ENCODE data around the gene LHFPL3.

Gene LHFPL3

GRCh38 chr7:104299777-104300176 is 28.6 kb upstream of the LHFPL3 start:
- no peak for TF ChIP-seq CTCF (conservative IDR thresholded peaks at IDR 0.05)
- no peak overlapping the region for H3K27ac ChIP-seq

GRCh38 chr7:104306793-104307192 is 21.6 kb upstream of the LHFPL3 start:
- no peak for TF ChIP-seq CTCF (conservative IDR thresholded peaks at IDR 0.05)
- H3K27ac ChIP-seq, result no peak overlapping the region

- no peak overlapping the region for H3K27ac ChIP-seq
- no peak for TF ChIP-seq CTCF (conservative IDR thresholded peaks at IDR 0.05)
These were observed 10.3 kb upstream of the LHFPL3 start for GRCh38 chr7:104317948-104318629.

- no peak for TF ChIP-seq CTCF (conservative IDR thresholded peaks at IDR 0.05)
- H3K27ac ChIP-seq, result no peak overlapping the region
These were observed 869 bp upstream of the LHFPL3 start for GRCh38 chr7:104327534-104327933.

GRCh38 chr7:104327938-104328295 is 486 bp upstream of the LHFPL3 start:
- no peak for TF ChIP-seq CTCF (conservative IDR thresholded peaks at IDR 0.05)
- no peak overlapping the region for H3K27ac ChIP-seq

- H3K27ac ChIP-seq, result no peak overlapping the region
- no peak for TF ChIP-seq CTCF (conservative IDR thresholded peaks at IDR 0.05)
These were observed 795 bp downstream of the LHFPL3 start for GRCh38 chr7:104328970-104329825.

- no peak overlapping the region for H3K27ac ChIP-seq
- TF ChIP-seq CTCF (conservative IDR thresholded peaks at IDR 0.05), result peak; percentile 77
These were observed 13.1 kb downstream of the LHFPL3 start for GRCh38 chr7:104341546-104341945.

All from VCaP (cell line).